K562 (cell line): ENCODE measurements around the gene PGRMC2. TPM values are rescaled to one million over a fixed set of nuclear protein-coding genes. Genes with fewer than 3 reads are reported as not detected.
A peak's percentile ranks its signal among the peaks of the same experiment; 100 is the strongest.

Experiments used
- HSF4 ChIP-seq: fragments of 250-450 bp; sonication (Bioruptor Pico); IDR thresholded peaks from 2 replicates; pipeline ENCODE4 v2.1.2; 2022; ENCODE audit warnings: mild to moderate bottlenecking, moderate library complexity, borderline replicate concordance
- MCM3 ChIP-seq: fragments of 450-650 bp; IDR thresholded peaks from 2 replicates; pipeline ENCODE4 v1.6.1; 2016
- NCOA6 ChIP-seq: fragments of 450-650 bp; IDR thresholded peaks from 2 replicates; pipeline ENCODE4 v1.6.1; 2017; ENCODE audit warnings: mild to moderate bottlenecking
- POLR2AphosphoS5 ChIP-seq: IDR thresholded peaks from 2 replicates; pipeline ENCODE4 v1.6.1; 2011; ENCODE audit warnings: mild to moderate bottlenecking, low read depth, low read length, moderate library complexity; ENCODE audit not compliant: control insufficient read depth, insufficient read depth
- PRPF4 ChIP-seq: fragments of 200-400 bp; formaldehyde crosslinking; IDR thresholded peaks from one replicate; pipeline ENCODE4 v1.6.1; 2017; ENCODE audit warnings: low read length, low read depth, mild to moderate bottlenecking; ENCODE audit not compliant: insufficient read depth, poor library complexity, severe bottlenecking
- RB1 ChIP-seq: fragments of 450-650 bp; IDR thresholded peaks from 2 replicates; pipeline ENCODE4 v1.6.1; 2017; ENCODE audit warnings: low read depth, mild to moderate bottlenecking
- RBBP5 ChIP-seq: fragments of 200-600 bp; sonication (generic); IDR thresholded peaks from 2 replicates; pipeline ENCODE4 v1.6.1; 2012; ENCODE audit warnings: borderline replicate concordance, mild to moderate bottlenecking, low read length, control low read depth, inconsistent platforms; ENCODE audit not compliant: insufficient read depth, poor library complexity, severe bottlenecking
- RBFOX2 ChIP-seq: fragments of 200-400 bp; formaldehyde crosslinking; IDR thresholded peaks from 2 replicates; pipeline ENCODE4 v1.6.1; 2017; ENCODE audit warnings: low read depth, mild to moderate bottlenecking, low read length, moderate library complexity
- SAP30 ChIP-seq: fragments of 200-600 bp; sonication (generic); IDR thresholded peaks from 2 replicates; pipeline ENCODE4 v1.6.1; 2012; ENCODE audit warnings: borderline replicate concordance, low read depth, mild to moderate bottlenecking, moderate library complexity, low read length, control low read depth, inconsistent platforms; ENCODE audit not compliant: insufficient read depth, poor library complexity, severe bottlenecking
- SIN3A ChIP-seq, 2 experiments: fragments of 150-350 bp in 1 of 2; IDR thresholded peaks; 2 replicates each; pipeline ENCODE4 v1.6.1; 2011 to 2016; ENCODE audit warnings: borderline replicate concordance in 2 of 2, low read depth in 2 of 2, low read length in 2 of 2, mild to moderate bottlenecking in 2 of 2, moderate library complexity in 2 of 2; ENCODE audit not compliant: control insufficient read depth in 1 of 2
- SUPT5H ChIP-seq: fragments of 450-650 bp; IDR thresholded peaks from 2 replicates; pipeline ENCODE4 v1.6.1; 2016
- UBTF ChIP-seq, 2 experiments: IDR thresholded peaks; 2 replicates each; pipeline ENCODE4 v1.6.1; 2012; ENCODE audit warnings: improper control_type of control experiment in 2 of 2, low read depth in 2 of 2, low read length in 2 of 2, borderline replicate concordance in 1 of 2
- ZNF589 ChIP-seq: fragments of 200-800 bp; sonication (Bioruptor generic); IDR thresholded peaks from 2 replicates; pipeline ENCODE4 v1.6.1; 2016; ENCODE audit warnings: low read depth, missing genetic modification characterization, missing compliant biosample characterization
- polyA plus RNA-seq, 8 experiments: library from polyadenylated mRNA; depleted of rRNA in 4 of 8; stranded (reverse) in 5 of 8; unstranded in 3 of 8; fragments of >200 nt; fragmentation: Nextera tagmentation in 2 of 8; fragmentation: Illumina TruSeq in 1 of 8; extraction: Ambion mirVana in 2 of 8; extraction: Trizol in 1 of 8; gene quantifications; 2 replicates each; pipeline versions ENCODE4 v1.2.1 to v1.2.3, GENCODE V29; 2011 to 2014; ENCODE audit warnings: inconsistent platforms in 1 of 8, missing spikeins in 1 of 8
- total RNA-seq, 7 experiments: library from RNA; depleted of rRNA in 6 of 7; stranded (reverse); fragments of >200 nt in 6 of 7; fragmentation: Illumina TruSeq in 2 of 7; extraction: Trizol in 2 of 7; gene quantifications; 2 replicates each; pipeline versions ENCODE4 v1.2.1 to v1.2.3, GENCODE V29; 2011 to 2021; ENCODE audit warnings: low replicate concordance in 1 of 7
- TF ChIP-seq, protein P1 (sequence below): fragments of 200-800 bp; sonication (Bioruptor generic); IDR thresholded peaks from 2 replicates; pipeline ENCODE4 v1.6.1; 2017; ENCODE audit warnings: missing genetic modification characterization, missing compliant biosample characterization
- TF ChIP-seq, protein P2 (sequence below): fragments of 450-650 bp; IDR thresholded peaks from 2 replicates; pipeline ENCODE4 v1.6.1; 2018; ENCODE audit not compliant: partially characterized antibody

PGRMC2 gene
- total and polyA plus RNA-seq, 9 of the 15 experiments (the other 6 are each of a cell fraction or from before 2014, with no cell fraction given) = 12.4 to 81.3 (median 22.7) TPM

GRCh38 chr4:128287141-128287870 is at the start of gene PGRMC2 (continued):
- TF ChIP-seq UBTF (IDR thresholded peaks at IDR 0.05; ENCODE audit: borderline replicate concordance in 1 of 2, low read depth in 2 of 2, low read length in 2 of 2) (peak in 1 of 2 experiments; percentile 15; a peak in 1 of 4 replicates), HSF4 (CRISPR knock-in tag) (no peak), POLR2AphosphoS5 (peak; percentile 29), ZNF589 (CRISPR knock-in tag) (no peak), SUPT5H (peak; percentile 12; the same call in 1 of the 2 replicates), MCM3 (no peak), SIN3A (IDR thresholded peaks at IDR 0.05; ENCODE audit: borderline replicate concordance in 2 of 2, control insufficient read depth in 1 of 2, low read depth in 2 of 2, low read length in 2 of 2) (0 out of 4 replicates have a peak, but pooled peaks of 1 of the 2 experiments have one; percentile 10), RBFOX2 (peak; percentile 5; the same call in 1 of the 2 replicates), RBBP5 (peak; percentile 68), SAP30 (peak; percentile 36), RB1 (0 out of 2 replicates have a peak, but pooled peaks have one; percentile 29), NCOA6 (peak; percentile 71), PRPF4 (no peak)
- TF ChIP-seq, protein P1, sequence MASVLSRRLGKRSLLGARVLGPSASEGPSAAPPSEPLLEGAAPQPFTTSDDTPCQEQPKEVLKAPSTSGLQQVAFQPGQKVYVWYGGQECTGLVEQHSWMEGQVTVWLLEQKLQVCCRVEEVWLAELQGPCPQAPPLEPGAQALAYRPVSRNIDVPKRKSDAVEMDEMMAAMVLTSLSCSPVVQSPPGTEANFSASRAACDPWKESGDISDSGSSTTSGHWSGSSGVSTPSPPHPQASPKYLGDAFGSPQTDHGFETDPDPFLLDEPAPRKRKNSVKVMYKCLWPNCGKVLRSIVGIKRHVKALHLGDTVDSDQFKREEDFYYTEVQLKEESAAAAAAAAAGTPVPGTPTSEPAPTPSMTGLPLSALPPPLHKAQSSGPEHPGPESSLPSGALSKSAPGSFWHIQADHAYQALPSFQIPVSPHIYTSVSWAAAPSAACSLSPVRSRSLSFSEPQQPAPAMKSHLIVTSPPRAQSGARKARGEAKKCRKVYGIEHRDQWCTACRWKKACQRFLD (CRISPR knock-in tag) = 0 out of 2 replicates have a peak, but pooled peaks have one; percentile 21
- TF ChIP-seq, protein P2, sequence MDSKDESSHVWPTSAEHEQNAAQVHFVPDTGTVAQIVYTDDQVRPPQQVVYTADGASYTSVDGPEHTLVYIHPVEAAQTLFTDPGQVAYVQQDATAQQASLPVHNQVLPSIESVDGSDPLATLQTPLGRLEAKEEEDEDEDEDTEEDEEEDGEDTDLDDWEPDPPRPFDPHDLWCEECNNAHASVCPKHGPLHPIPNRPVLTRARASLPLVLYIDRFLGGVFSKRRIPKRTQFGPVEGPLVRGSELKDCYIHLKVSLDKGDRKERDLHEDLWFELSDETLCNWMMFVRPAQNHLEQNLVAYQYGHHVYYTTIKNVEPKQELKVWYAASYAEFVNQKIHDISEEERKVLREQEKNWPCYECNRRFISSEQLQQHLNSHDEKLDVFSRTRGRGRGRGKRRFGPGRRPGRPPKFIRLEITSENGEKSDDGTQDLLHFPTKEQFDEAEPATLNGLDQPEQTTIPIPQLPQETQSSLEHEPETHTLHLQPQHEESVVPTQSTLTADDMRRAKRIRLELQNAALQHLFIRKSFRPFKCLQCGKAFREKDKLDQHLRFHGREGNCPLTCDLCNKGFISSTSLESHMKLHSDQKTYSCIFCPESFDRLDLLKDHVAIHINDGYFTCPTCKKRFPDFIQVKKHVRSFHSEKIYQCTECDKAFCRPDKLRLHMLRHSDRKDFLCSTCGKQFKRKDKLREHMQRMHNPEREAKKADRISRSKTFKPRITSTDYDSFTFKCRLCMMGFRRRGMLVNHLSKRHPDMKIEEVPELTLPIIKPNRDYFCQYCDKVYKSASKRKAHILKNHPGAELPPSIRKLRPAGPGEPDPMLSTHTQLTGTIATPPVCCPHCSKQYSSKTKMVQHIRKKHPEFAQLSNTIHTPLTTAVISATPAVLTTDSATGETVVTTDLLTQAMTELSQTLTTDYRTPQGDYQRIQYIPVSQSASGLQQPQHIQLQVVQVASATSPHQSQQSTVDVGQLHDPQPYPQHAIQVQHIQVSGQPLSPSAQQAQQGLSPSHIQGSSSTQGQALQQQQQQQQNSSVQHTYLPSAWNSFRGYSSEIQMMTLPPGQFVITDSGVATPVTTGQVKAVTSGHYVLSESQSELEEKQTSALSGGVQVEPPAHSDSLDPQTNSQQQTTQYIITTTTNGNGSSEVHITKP = peak; percentile 25
